A549 (cell line): ENCODE measurements around the gene TAS2R60. TPM values are rescaled to one million over a fixed set of nuclear protein-coding genes. Genes with fewer than 3 reads are reported as not detected.

ENCODE experiments used
- ATAC-seq, 2 experiments: fragments of 200-7000 bp in 1 of 2; fragments of >200 bp in 1 of 2; cut with Nextera tagmentation in 1 of 2; cut with Tn5 transposase in 1 of 2; 3 replicates each; pipeline versions ENCODE4 v1.8.0 to v1.9.1; 2018 to 2020; ENCODE audit warnings: mild to moderate bottlenecking in 1 of 2, moderate library complexity in 1 of 2
- CTCF ChIA-PET: fragments of 300-600 bp; sonication (Branson Sonifier 250); formaldehyde crosslinking; extraction: SDS; loops from one replicate; lab custom pipeline; 2021; ENCODE audit warnings: antibody characterized with exemption, inconsistent platforms; lab: Yijun Ruan, JAX
- POLR2A ChIA-PET: fragments of 350-600 bp; formaldehyde crosslinking; extraction: SDS; loops from one replicate; lab custom pipeline; 2021; ENCODE audit warnings: antibody characterized with exemption, inconsistent platforms; lab: Yijun Ruan, JAX
- DNase-seq, 2 experiments: peaks; one replicate each; pipeline versions ENCODE4 v3.0.0 to v3.0.0-alpha.2; 2011 to 2016; ENCODE audit warnings: low read depth in 1 of 2, low spot score in 1 of 2
- FAIRE-seq: peaks from 2 replicates; lab custom pipeline; 2011; peaks lifted over from hg19 to GRCh38; lab: Jason Lieb, UNC
- H3K27ac ChIP-seq, 2 experiments: fragments of >200 bp; sonication (Bioruptor Twin); formaldehyde crosslinking; 3 replicates each; pipeline ENCODE4 v1.5.1; 2016 to 2017
- H3K4me1 ChIP-seq: fragments of >200 bp; sonication (Bioruptor Twin); formaldehyde crosslinking; 3 replicates; pipeline ENCODE4 v1.6.1; 2016
- H3K4me2 ChIP-seq: fragments of >200 bp; sonication (Bioruptor Twin); formaldehyde crosslinking; 3 replicates; pipeline ENCODE4 v1.6.1; 2016
- H3K4me3 ChIP-seq: fragments of >200 bp; sonication (Bioruptor Twin); formaldehyde crosslinking; 3 replicates; pipeline ENCODE4 v1.5.1; 2016
- H3K9me3 ChIP-seq: fragments of >200 bp; sonication (Bioruptor Twin); formaldehyde crosslinking; 3 replicates; pipeline ENCODE4 v1.6.1; 2016
- CEBPB ChIP-seq, 2 experiments: fragments of >200 bp in 1 of 2; sonication (Bioruptor Twin) in 1 of 2; formaldehyde crosslinking in 1 of 2; IDR thresholded peaks; 2 replicates each; pipeline ENCODE4 v1.6.1; 2012 to 2016
- CHD2 ChIP-seq: fragments of 150-350 bp; IDR thresholded peaks from 2 replicates; pipeline ENCODE4 v1.6.1; 2014; ENCODE audit warnings: low read length; ENCODE audit not compliant: partially characterized antibody
- CTCF ChIP-seq: fragments of >200 bp; sonication (Bioruptor Twin); formaldehyde crosslinking; IDR thresholded peaks from 3 replicates; pipeline ENCODE4 v1.5.1; 2016
- EHF ChIP-seq: fragments of 250-450 bp; sonication (Bioruptor Pico); IDR thresholded peaks from 2 replicates; pipeline ENCODE4 v1.5.0; 2020; ENCODE audit warnings: mild to moderate bottlenecking
- EP300 ChIP-seq, 2 experiments: fragments of >200 bp; sonication (Bioruptor Twin); formaldehyde crosslinking; IDR thresholded peaks; 2 replicates in 1 of 2; 3 replicates in 1 of 2; pipeline ENCODE4 v1.6.1; 2016 to 2017
- ESRRA ChIP-seq: fragments of 150-350 bp; IDR thresholded peaks from 2 replicates; pipeline ENCODE4 v1.6.1; 2014; ENCODE audit warnings: mild to moderate bottlenecking, low read length, borderline replicate concordance
- FOXS1 ChIP-seq: fragments of 250-450 bp; sonication (Bioruptor Pico); IDR thresholded peaks from 2 replicates; pipeline ENCODE4 v1.5.0; 2020; ENCODE audit warnings: mild to moderate bottlenecking, moderate library complexity
- HOXA7 ChIP-seq: fragments of 250-450 bp; sonication (Bioruptor Pico); IDR thresholded peaks from 2 replicates; pipeline ENCODE4 v1.5.0; 2020; ENCODE audit warnings: mild to moderate bottlenecking, moderate library complexity
- HOXB13 ChIP-seq: fragments of 250-450 bp; sonication (Bioruptor Pico); IDR thresholded peaks from 2 replicates; pipeline ENCODE4 v1.5.0; 2020; ENCODE audit warnings: low read depth, mild to moderate bottlenecking, moderate library complexity
- KDM5A ChIP-seq: fragments of 200-600 bp; sonication (generic); IDR thresholded peaks from 2 replicates; pipeline ENCODE4 v1.6.1; 2016; ENCODE audit warnings: antibody characterized with exemption, mild to moderate bottlenecking
- MYC ChIP-seq: IDR thresholded peaks from 2 replicates; pipeline ENCODE4 v1.6.1; 2012; ENCODE audit warnings: mild to moderate bottlenecking, inconsistent platforms, low read length, improper control_type of control experiment, borderline replicate concordance
- NFE2L2 ChIP-seq: fragments of 150-350 bp; conservative IDR thresholded peaks from 2 replicates; pipeline ENCODE4 v1.6.1; 2014; ENCODE audit warnings: low read length
- NR3C1 ChIP-seq: fragments of >200 bp; sonication (Bioruptor Twin); formaldehyde crosslinking; IDR thresholded peaks from 3 replicates; pipeline ENCODE4 v1.6.1; 2017
- PHF8 ChIP-seq: fragments of 200-600 bp; sonication (generic); IDR thresholded peaks from 2 replicates; pipeline ENCODE4 v1.6.1; 2016; ENCODE audit warnings: low read depth, mild to moderate bottlenecking, antibody characterized with exemption, moderate library complexity, borderline replicate concordance
- POLR2A ChIP-seq: IDR thresholded peaks from 2 replicates; pipeline ENCODE4 v1.6.1; 2012; ENCODE audit warnings: mild to moderate bottlenecking, low read length
- RAD21 ChIP-seq, 2 experiments: fragments of >200 bp in 1 of 2; sonication (Bioruptor Twin) in 1 of 2; formaldehyde crosslinking in 1 of 2; IDR thresholded peaks in 1 of 2; conservative IDR thresholded peaks in 1 of 2; 2 replicates in 1 of 2; 3 replicates in 1 of 2; pipeline ENCODE4 v1.6.1; 2012 to 2018; ENCODE audit warnings: inconsistent platforms in 1 of 2
- RNF2 ChIP-seq: fragments of 200-600 bp; sonication (generic); IDR thresholded peaks from 2 replicates; pipeline ENCODE4 v1.6.1; 2016; ENCODE audit warnings: low read depth, mild to moderate bottlenecking, antibody characterized with exemption, moderate library complexity, borderline replicate concordance
- ZFP36 ChIP-seq: fragments of 450-650 bp; IDR thresholded peaks from 2 replicates; pipeline ENCODE4 v1.6.1; 2014; ENCODE audit warnings: borderline replicate concordance; ENCODE audit not compliant: partially characterized antibody
- ZNF302 ChIP-seq: fragments of 250-450 bp; sonication (Bioruptor Pico); IDR thresholded peaks from 2 replicates; pipeline ENCODE4 v1.9.0; 2021; ENCODE audit warnings: inconsistent platforms, mild to moderate bottlenecking, moderate library complexity
- ZSCAN20 ChIP-seq: fragments of 250-450 bp; sonication (Bioruptor Pico); IDR thresholded peaks from 2 replicates; pipeline ENCODE4 v1.8.0; 2022; ENCODE audit warnings: mild to moderate bottlenecking, moderate library complexity
- WGBS: methylation state at CpG from one replicate; pipeline ENCODE4 v1.1.6; 2017; ENCODE audit errors: missing lambda C conversion rate; 5-methylcytosine and 5-hydroxymethylcytosine counted together
- polyA plus RNA-seq, 4 experiments: library from polyadenylated mRNA; depleted of rRNA in 3 of 4; stranded (reverse); fragments of >200 nt; fragmentation: RNase III in 1 of 4; extraction: RNeasy Plus Mini Kit Qiagen cat#74134 plus additional on column Dnase treatment in 1 of 4; gene quantifications; 2 replicates in 3 of 4; 3 replicates in 1 of 4; pipeline ENCODE4 v1.2.3, GENCODE V29; 2011 to 2017
- TF ChIP-seq, protein P1 (sequence below): fragments of 200-600 bp; sonication (generic); IDR thresholded peaks from 2 replicates; pipeline ENCODE4 v1.6.1; 2016; ENCODE audit warnings: antibody characterized with exemption, mild to moderate bottlenecking, moderate library complexity
- TF ChIP-seq, protein P2 (sequence below): fragments of >200 bp; sonication (Bioruptor Twin); formaldehyde crosslinking; IDR thresholded peaks from 3 replicates; pipeline ENCODE4 v1.6.1; 2016

The TAS2R60 gene
- polyA plus RNA-seq, 2 of the 4 experiments (the other 2 are of a cell fraction): not detected

- Histone ChIP-seq H3K4me3 (no peak overlapping the region), H3K9me3 (no peaks in the 10 kb centered on the region)
- DNase-seq: no peak
- CTCF ChIA-PET: interaction anchor here (3.8 kb wide), 1 partner anchor 10 kb away, joined by 27 read pairs; no protein-coding TSS in a partner anchor
- TF ChIP-seq MYC: no peak
- TF ChIP-seq NFE2L2: no peak
- no peak for TF ChIP-seq RNF2
- TF ChIP-seq ZFP36: no peak
- TF ChIP-seq, protein P1, sequence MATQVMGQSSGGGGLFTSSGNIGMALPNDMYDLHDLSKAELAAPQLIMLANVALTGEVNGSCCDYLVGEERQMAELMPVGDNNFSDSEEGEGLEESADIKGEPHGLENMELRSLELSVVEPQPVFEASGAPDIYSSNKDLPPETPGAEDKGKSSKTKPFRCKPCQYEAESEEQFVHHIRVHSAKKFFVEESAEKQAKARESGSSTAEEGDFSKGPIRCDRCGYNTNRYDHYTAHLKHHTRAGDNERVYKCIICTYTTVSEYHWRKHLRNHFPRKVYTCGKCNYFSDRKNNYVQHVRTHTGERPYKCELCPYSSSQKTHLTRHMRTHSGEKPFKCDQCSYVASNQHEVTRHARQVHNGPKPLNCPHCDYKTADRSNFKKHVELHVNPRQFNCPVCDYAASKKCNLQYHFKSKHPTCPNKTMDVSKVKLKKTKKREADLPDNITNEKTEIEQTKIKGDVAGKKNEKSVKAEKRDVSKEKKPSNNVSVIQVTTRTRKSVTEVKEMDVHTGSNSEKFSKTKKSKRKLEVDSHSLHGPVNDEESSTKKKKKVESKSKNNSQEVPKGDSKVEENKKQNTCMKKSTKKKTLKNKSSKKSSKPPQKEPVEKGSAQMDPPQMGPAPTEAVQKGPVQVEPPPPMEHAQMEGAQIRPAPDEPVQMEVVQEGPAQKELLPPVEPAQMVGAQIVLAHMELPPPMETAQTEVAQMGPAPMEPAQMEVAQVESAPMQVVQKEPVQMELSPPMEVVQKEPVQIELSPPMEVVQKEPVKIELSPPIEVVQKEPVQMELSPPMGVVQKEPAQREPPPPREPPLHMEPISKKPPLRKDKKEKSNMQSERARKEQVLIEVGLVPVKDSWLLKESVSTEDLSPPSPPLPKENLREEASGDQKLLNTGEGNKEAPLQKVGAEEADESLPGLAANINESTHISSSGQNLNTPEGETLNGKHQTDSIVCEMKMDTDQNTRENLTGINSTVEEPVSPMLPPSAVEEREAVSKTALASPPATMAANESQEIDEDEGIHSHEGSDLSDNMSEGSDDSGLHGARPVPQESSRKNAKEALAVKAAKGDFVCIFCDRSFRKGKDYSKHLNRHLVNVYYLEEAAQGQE: no peak
- no peak for TF ChIP-seq CTCF
- no peak for TF ChIP-seq CHD2
- no peak for TF ChIP-seq POLR2A
- no peak for TF ChIP-seq FOXS1 (CRISPR knock-in tag)
- no peak for TF ChIP-seq CEBPB (IDR thresholded peaks at IDR 0.05)
- no peak for TF ChIP-seq EHF (CRISPR knock-in tag)
- no peak for TF ChIP-seq NR3C1
- TF ChIP-seq EP300 (IDR thresholded peaks at IDR 0.05): no peak
- TF ChIP-seq, all 56 proteins: peak for 0
- Histone ChIP-seq H3K4me2 (no peak overlapping the region), H3K27ac (no peak overlapping the region), H3K4me1 (no peaks in the 10 kb centered on the region)
- FAIRE-seq (no peak), ATAC-seq (no peak)
- WGBS: 68% methylated on average over 2 of the region's 2 CpGs
- POLR2A ChIA-PET: no interaction called here
Measured at GRCh38 chr7:143426479-143427142, 16.6 kb upstream of the TAS2R60 start.

DNA sequence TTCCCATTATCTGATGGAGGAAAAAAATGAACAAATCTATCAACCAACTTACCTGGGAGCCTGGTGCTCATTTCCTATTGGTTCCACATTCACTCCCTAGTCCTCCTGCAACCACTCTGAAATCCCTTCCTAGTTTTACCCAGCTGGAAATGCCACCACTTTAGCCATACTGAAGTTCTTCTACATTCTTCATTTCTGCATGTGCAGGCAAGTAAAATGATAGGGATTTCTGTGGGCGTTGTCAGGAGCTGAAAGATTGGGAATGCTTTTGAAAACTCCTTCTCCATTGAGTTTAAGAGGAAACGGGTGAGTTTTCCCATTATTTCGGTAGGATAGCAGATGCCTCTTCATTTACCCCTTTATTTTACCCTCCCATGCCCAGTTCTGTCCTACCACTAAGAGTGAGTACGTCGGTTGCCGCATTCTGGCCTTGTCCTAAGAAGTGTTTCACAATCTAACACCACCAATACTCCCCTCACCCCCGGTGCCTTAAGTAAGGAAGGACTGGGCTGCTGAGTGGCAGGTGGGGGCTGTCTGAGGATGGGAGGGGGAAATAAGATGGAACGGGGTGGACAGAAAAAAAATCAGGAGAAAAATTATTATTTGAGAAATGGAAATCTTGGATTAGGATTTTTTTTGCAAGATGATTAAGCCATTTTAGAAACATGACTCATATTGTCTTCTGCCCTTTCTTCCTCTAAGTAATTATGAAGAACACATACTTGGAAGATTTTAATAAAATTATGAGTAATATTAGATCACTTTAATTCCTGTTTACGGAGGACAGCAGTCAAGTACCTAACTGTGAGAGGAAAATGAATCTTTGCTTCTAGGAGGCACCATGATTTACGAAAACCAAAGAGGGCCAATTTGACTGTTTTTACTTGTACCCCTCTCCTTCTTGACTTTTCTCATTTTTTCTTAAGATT lies 13.2 kb upstream of the TAS2R60 start:
- H3K27ac ChIP-seq: no peak overlapping the region
- ChIA-PET POLR2A (no interaction called here), CTCF (interaction anchor here (1.0 to 3.8 kb wide), 2 partner anchors 13 to 14 kb away, joined by 3 to 27 read pairs; partner anchors contain the start of gene TAS2R60)
- ATAC-seq: no peak
- WGBS: 59% methylated on average over 10 of the region's 10 CpGs
- FAIRE-seq: no peak
- 0 out of 3 replicates have a peak, but pooled peaks cover 7% of the 10 kb centered on the region for H3K4me1 ChIP-seq
- no peak for TF ChIP-seq PHF8
- no peak for TF ChIP-seq HOXA7 (CRISPR knock-in tag)
- TF ChIP-seq CEBPB (IDR thresholded peaks at IDR 0.05): no peak
- TF ChIP-seq ZNF302: no peak
- no peak for TF ChIP-seq RAD21 (conservative IDR thresholded peaks at IDR 0.05 in 1 of 2, IDR thresholded peaks at IDR 0.05 in 1 of 2)
- TF ChIP-seq ESRRA: no peak
- TF ChIP-seq ZSCAN20 (CRISPR knock-in tag): no peak
- TF ChIP-seq KDM5A: no peak
- TF ChIP-seq HOXB13 (CRISPR knock-in tag): no peak
- TF ChIP-seq CHD2: no peak
- TF ChIP-seq, protein P2, sequence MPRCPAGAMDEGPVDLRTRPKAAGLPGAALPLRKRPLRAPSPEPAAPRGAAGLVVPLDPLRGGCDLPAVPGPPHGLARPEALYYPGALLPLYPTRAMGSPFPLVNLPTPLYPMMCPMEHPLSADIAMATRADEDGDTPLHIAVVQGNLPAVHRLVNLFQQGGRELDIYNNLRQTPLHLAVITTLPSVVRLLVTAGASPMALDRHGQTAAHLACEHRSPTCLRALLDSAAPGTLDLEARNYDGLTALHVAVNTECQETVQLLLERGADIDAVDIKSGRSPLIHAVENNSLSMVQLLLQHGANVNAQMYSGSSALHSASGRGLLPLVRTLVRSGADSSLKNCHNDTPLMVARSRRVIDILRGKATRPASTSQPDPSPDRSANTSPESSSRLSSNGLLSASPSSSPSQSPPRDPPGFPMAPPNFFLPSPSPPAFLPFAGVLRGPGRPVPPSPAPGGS: no peak
- H3K4me2 ChIP-seq: no peak overlapping the region
- no peak for DNase-seq
- no peak overlapping the region for H3K4me3 ChIP-seq
- H3K9me3 ChIP-seq: no peaks in the 10 kb centered on the region
